Measurements from ENCODE around the gene HTR3E. TPM values are rescaled to one million over a fixed set of nuclear protein-coding genes. Genes with fewer than 3 reads are reported as not detected.
A peak's percentile ranks its signal among the peaks of the same experiment; 100 is the strongest.
"Not testable (repeated sequence)": the region's sequence is repeated elsewhere in the genome, so short reads cannot be mapped to it uniquely, and the experiment has no call there.

The HTR3E gene
- total RNA-seq, 1 experiment from 2014 or later, result not detected

DNA sequence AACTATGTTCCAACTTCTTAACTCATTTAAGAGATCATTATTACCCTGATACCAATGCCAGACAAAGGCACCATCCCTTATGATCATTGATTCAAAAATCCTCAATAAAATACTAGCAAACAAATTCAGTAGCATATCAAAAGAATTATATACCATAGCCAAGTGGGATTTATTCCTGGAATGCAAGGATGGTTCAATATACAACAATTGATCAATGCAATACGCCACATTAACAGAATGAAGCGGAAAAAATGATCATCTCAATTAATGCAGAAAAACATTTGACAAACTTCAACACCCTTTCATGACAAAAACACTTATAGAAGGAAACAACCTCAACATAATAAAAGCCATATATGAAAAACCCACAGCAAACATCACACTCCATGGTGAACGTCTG is 4.7 kb upstream of the HTR3E start:
- in situ Hi-C loops (cut with HindIII; ENCODE audit: low pct_unique_long_range_greater_than_20kb, low sequenced_read_pairs), result no loop called here
- no peak for DNase-seq (ENCODE audit: low read depth, low spot score)

DNA sequence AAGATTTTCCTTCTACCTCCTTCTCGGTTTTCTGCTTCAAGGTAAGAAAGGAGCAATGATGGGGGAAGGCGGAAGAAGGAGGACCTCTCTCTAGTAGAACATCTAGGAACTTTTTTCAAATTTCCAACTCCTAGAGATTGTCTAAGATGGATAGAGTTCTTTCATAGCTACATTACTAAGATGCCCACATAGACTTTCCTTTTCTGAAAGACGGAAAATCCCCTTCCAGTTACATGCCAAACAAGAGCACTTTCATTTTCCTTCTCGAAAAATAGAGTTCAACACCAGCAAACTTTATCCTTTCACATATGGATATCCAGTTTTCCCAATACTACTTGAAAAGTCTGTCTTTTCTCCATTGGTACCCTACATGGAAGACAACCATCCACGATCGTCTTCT is 692 bp downstream of the HTR3E start:
- in situ Hi-C loops (cut with HindIII; ENCODE audit: low pct_unique_long_range_greater_than_20kb, low sequenced_read_pairs), result no loop called here
- no peak for DNase-seq (ENCODE audit: low read depth, low spot score)

DNA sequence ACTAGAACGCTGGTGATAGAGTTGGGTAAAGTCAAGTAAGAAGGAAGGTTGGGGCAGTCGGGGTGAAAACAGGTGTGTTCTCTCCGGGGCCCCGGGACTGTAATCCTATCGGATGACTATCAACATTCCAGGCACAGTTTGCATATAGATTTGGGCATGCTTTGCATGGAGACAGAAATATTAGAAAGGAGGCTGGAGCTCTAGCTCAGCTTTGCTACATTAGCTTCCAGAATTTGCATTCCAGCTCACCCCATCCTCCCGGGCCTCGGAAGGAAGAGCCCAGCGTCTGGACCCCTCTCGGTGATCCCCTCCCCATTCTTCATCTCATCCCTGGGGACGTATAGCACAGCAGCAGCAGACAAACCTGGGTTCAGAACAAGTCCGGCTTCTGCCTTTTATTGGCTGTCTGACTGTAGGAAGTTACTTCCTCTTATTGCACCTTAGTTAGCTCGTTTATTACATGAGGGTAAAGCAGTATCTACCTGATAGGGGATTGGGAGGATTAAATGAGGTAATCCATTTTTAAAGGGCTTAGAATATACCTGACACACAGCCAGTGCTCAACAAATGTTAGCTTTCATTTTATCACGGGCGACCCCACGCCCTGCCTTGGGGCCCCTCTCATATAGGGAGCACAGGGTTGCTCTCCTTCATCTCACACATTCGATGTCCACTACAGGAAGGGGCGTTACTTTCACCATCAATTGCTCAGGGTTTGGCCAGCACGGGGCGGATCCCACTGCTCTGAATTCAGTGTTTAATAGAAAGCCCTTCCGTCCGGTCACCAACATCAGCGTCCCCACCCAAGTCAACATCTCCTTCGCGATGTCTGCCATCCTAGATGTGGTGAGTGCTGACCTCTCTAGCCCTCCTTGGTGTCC is 3.2 kb downstream of the HTR3E start:
- in situ Hi-C loops (cut with HindIII; ENCODE audit: low pct_unique_long_range_greater_than_20kb, low sequenced_read_pairs), result no loop called here
- no peak for DNase-seq (ENCODE audit: low read depth, low spot score)

DNA sequence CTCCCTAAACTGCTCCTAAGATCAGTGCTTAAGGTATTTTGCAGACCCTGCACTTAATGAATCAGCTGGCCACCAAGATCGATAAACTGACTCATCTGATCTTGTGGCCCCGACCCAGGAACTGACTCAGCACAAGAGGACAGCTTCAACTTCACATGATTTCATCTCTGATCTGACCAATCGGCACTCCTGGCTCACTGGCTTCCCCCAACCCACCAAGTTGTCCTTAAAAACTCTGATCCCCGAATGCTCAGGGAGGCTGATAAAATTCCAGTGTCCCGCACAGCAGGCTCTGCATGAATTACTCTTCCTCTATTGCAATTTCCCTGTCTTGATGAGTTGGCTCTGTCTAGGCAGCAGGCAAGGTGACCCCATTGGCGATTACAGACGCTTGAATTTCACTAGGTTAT is 13.5 kb downstream of the HTR3E start:
- peak; percentile 60 for DNase-seq (ENCODE audit: low read depth, low spot score)
- in situ Hi-C loops (cut with HindIII; ENCODE audit: low pct_unique_long_range_greater_than_20kb, low sequenced_read_pairs), result no loop called here

DNA sequence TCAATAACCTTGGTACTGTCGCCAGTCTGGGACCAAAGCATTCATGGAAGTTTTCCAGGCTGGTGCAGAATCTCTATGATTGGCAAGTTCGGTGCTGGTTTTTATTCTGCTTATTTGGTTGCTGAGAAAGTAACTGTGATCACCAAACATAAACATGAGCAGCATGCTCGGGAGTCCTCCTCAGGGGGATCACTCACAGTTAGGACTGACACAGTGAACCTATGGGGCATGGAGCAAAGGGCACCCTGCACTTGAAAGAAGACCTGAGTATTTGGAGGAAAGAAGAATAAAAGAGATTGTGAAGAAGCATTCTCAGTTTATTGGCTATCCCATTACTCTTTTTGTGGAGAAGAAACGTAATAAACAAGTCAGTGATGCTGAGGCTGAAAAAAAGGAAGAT is 19.2 kb downstream of the HTR3E start:
- no peak for DNase-seq (ENCODE audit: low read depth, low spot score)
- in situ Hi-C loops (cut with HindIII; ENCODE audit: low pct_unique_long_range_greater_than_20kb, low sequenced_read_pairs), result no loop called here

DNA sequence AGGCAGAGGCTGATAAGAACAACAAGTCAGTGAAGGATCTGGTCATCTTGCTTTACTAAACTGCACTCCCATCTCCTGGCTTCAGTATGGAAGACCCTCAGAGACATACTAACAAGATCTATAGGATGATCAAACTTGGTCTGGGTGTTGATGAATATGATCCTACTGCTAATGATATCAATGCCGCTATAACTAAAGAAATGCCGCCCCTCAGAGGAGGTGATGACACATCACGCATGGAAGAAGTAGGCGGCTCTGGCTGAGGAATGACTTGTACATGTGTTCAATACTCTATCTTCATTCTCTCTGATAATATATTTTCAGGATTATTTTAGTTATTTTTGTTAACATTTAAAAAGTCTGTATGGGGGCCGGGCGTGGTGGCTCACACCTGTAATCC is 20.8 kb downstream of the HTR3E start:
- peak; percentile 41 for DNase-seq (ENCODE audit: low read depth, low spot score)
- in situ Hi-C loops (cut with HindIII; ENCODE audit: low pct_unique_long_range_greater_than_20kb, low sequenced_read_pairs), result no loop called here

DNA sequence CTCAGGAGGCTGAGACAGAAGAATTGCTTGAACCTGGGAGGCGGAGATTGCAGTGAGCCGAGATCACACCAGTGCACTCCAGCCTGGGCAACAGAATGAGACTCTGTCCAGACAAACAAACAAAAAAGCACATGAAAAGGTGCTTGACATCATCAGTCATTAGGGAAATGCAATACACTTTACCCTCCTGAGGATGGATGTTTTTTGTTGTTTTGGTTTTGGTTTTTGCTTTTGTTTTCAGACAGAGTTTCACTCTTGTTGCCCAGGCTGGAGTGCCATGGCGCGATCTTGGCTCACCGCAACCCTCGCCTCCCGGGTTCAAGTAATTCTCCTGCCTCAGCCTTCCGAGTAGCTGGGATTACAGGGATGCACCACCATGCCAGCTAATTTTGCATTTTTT is 24.2 kb downstream of the HTR3E start:
- in situ Hi-C loops (cut with HindIII; ENCODE audit: low pct_unique_long_range_greater_than_20kb, low sequenced_read_pairs); DNase-seq (ENCODE audit: low read depth, low spot score): not testable (repeated sequence)

DNA sequence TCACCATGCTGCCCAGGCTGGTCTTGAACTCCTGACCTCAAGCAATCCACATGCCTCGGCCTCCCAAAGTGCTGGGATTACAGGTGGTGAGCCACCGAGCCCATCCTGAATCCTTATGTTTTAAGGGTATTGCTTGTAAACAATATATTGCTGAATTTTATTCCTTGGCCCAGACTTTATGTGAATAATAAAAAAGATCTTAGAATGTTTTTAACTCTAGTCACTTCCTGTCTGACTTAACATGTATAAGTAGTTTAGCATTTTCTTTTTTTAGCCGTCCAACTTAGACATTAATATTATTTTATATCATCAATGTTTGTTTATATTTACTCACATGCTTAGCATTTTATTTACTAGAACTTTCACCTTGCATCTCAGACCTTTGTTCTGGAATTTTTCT is 29.1 kb downstream of the HTR3E start:
- DNase-seq (ENCODE audit: low read depth, low spot score), result no peak
- in situ Hi-C loops (cut with HindIII; ENCODE audit: low pct_unique_long_range_greater_than_20kb, low sequenced_read_pairs), result no loop called here

DNA sequence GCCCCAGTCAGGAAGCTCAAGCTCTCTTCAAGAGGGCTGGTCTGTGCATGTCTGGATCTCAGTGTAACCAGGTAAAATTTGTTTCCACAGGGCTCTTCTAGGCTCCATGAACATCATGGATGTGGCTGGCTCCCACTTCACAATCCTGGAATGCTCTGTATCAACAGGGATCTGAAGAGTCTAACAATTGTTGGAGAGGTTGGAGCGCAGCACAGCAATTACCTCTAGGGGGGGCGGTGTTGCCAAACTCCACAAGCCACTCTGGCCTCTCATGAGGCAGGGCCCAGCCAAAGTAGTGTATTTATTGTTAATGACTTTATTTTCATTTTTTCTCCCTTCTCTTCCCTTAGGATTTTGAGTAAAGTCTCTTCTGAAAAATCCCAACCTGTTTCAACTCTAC is 32.1 kb downstream of the HTR3E start:
- peak; percentile 60 for DNase-seq (ENCODE audit: low read depth, low spot score)

DNA sequence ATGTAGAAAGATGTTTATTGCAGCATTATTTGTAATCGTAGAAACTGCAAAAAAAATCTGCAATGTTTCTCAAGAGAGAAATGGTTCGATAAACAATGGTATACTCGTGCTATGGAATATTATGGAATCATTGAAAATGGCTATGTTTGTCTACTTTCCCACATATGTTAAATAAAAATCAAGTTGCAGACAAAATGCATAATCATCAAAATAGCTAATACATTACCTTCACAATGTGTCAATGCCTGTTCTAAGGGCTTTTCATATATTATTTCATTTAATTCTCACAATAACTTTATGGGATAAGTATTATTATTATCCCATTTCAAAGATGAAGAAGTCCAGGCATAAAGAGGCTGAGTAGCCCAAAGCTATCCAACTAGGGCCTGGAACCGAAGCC is 36.1 kb downstream of the HTR3E start:
- in situ Hi-C loops (cut with HindIII; ENCODE audit: low pct_unique_long_range_greater_than_20kb, low sequenced_read_pairs), result no loop called here
- DNase-seq (ENCODE audit: low read depth, low spot score), result no peak

More for the DNA sequence above, 32.1 kb downstream of the HTR3E start:
- in situ Hi-C loops (cut with HindIII; ENCODE audit: low pct_unique_long_range_greater_than_20kb, low sequenced_read_pairs), result no loop called here

DNA sequence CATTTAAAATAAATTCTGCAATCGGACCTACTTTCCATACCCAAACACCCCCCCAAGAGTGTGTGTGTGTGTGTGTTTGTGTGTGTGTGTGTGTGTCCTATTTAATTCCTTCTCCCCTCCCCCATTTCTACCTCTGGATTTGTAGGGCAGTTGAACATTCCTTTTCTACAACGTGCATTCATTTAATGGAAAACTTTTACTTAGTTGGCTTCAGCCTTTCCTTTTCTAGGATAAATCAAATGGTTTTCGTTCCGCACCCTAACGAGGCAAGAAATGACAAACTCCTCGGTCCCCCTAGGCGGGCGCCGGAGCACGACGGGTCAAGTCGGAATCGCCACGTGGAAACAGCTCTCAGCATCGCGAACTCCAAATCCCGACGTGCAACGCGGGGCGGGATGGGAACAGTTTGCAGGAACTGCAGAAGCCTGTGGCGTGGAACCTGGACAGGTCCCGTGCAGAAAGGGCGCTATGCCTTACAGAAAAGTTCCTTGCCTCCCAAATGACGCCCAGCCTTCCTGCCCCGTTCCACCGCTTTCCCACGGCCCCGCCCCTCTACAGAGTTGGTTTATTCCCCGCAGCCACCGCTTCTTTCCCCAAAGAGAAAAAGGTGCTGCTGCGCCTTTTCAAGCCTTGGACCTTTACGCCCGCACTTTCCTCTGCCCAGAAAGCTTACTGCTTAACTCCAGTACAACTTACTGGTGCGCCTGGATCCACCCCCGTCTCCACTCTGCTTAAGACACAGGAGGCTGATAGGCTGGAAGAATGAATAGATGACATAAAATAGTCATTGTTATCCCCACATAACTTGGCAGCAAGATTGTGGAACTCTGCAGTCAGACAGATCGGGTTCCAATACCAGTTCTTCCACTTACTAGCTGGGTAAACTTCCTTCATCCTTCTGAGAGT is 37.2 kb downstream of the HTR3E start:
- in situ Hi-C loops (cut with HindIII; ENCODE audit: low pct_unique_long_range_greater_than_20kb, low sequenced_read_pairs), result no loop called here
- peak; percentile 90 for DNase-seq (ENCODE audit: low read depth, low spot score)

DNA sequence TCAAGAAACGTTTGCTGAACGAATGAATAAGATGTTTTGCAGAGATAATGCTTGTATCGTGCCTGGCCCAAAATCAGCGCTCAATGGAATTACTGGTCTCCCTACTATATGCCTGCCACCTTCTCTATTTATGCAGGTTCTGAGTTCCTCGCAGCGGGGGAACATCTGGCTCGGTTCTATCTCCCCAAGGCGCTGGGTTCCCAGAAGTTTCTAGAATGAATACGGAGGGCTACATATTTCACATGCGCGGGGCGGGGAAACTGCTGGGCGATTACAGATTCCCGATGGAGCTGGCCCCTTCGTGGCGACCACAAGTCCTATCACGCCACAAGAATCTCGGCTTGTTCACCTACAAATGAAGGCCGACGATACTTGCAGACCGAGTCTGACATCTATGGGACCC is 37.9 kb downstream of the HTR3E start:
- in situ Hi-C loops (cut with HindIII; ENCODE audit: low pct_unique_long_range_greater_than_20kb, low sequenced_read_pairs), result no loop called here

DNA sequence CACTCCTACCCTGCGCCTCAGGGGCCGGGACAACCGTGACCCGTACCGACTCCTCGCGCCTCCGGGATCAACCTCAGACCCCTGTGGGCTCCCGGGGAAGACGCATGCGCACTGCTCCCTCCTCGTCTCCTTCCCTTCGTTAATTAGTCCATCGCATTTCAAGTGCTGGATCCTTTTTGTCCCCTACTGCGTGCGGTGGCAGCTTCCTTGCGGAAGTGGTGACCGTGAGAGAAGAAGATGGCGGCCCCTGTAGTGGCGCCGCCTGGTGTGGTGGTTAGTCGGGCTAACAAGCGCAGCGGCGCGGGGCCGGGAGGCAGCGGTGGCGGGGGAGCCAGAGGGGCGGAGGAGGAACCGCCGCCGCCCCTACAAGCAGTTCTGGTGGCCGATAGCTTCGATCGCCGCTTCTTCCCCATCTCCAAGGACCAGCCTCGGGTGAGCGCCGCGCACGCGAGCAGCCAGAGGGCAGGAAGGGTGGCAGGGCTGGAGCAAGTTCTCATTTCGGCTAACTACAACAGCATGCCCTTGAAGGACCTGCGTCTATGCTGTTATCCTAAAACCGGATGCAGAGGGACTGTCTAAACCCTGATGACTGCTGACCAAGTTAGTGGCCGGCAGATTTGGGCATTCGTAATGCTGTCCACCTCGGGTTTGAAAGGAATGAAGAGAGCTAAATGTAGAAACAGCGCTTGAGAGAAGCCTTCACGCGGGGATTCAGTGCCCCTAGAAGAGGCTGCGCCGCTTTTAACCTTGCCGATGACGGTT is 38.5 kb downstream of the HTR3E start, which contains the start of gene EIF2B5:
Gene EIF2B5, plus strand, starts transcription at position 210 of the 762 bp plus-strand sequence. Its CDS starts 28 bp downstream, at position 238.
- DNase-seq (ENCODE audit: low read depth, low spot score), result peak; percentile 96
- in situ Hi-C loops (cut with HindIII; ENCODE audit: low pct_unique_long_range_greater_than_20kb, low sequenced_read_pairs), result no loop called here

More for the DNA sequence above, 37.9 kb downstream of the HTR3E start:
- DNase-seq (ENCODE audit: low read depth, low spot score), result no peak

DNA sequence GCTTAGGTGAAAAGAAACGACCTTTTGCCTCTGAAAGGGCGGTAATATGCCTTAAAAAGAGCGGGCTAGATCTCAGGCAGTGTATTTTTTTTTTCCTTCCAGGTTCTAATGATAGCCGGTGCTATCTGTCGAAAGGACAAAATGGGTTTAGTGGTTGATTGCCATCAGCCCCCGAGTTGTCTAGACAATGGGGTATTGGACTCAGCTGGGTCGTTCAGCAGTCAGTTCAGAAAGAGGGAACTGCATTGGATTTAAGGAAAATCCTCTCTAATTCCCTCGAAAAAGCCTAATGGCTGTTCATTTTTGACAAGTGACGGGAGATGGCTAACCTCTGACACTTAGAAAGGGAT is 39.0 kb downstream of the HTR3E start:
- in situ Hi-C loops (cut with HindIII; ENCODE audit: low pct_unique_long_range_greater_than_20kb, low sequenced_read_pairs), result no loop called here
- DNase-seq (ENCODE audit: low read depth, low spot score), result no peak

DNA sequence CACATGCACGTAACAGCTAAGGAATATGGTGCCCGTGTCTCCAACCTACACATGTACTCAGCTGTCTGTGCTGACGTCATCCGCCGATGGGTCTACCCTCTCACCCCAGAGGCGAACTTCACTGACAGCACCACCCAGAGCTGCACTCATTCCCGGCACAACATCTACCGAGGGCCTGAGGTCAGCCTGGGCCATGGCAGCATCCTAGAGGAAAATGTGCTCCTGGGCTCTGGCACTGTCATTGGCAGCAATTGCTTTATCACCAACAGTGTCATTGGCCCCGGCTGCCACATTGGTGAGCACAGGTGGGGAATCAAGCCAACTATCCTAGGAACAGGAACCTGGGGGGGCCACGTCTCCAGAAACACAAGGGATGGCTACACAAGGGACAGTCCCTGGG is 43.6 kb downstream of the HTR3E start:
- in situ Hi-C loops (cut with HindIII; ENCODE audit: low pct_unique_long_range_greater_than_20kb, low sequenced_read_pairs), result no loop called here
- DNase-seq (ENCODE audit: low read depth, low spot score), result no peak

DNA sequence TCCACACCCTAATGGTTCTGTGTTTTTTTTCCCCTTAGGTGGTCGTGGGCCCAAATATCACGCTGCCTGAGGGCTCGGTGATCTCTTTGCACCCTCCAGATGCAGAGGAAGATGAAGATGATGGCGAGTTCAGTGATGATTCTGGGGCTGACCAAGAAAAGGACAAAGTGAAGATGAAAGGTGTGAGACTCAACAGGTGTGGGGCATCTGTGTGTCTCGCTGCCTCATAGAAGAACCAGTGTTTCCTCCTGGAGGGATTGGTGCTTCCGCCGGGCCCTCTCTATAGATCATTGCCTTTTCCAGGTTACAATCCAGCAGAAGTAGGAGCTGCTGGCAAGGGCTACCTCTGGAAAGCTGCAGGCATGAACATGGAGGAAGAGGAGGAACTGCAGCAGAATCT is 45.3 kb downstream of the HTR3E start:
- DNase-seq (ENCODE audit: low read depth, low spot score), result no peak
- in situ Hi-C loops (cut with HindIII; ENCODE audit: low pct_unique_long_range_greater_than_20kb, low sequenced_read_pairs), result no loop called here

DNA sequence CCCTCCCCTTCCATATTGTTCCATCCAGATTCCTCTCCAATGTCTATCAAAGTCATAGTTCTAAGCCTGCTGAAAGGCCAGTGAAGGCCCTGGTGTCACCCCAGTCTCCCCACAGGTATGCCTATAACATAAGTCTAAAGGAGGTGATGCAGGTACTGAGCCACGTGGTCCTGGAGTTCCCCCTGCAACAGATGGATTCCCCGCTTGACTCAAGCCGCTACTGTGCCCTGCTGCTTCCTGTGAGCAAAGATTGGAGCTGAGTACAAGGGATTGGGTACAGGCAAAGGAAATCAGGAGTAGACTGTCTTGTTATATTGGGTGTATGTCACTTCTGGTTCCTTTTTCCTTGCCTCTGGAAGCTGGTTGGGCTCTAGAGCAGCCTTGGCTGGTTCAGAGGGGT is 46.5 kb downstream of the HTR3E start:
- no peak for DNase-seq (ENCODE audit: low read depth, low spot score)
- in situ Hi-C loops (cut with HindIII; ENCODE audit: low pct_unique_long_range_greater_than_20kb, low sequenced_read_pairs), result no loop called here

DNA sequence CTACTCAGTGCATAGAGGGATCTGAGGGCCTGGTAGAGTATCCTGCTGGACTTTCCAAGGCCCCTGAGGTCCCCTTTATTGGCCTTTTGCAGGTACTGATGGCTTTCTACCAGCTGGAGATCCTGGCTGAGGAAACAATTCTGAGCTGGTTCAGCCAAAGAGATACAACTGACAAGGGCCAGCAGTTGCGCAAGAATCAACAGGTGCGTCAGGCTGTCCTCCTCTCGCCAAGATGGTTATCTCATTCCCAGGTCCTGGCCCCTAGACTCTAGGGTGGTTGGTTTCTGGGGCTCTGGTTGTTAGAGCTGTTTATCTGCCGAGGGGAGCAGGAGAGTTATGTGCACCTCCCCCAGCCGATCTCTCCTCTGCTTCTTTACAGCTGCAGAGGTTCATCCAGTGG is 47.6 kb downstream of the HTR3E start:
- in situ Hi-C loops (cut with HindIII; ENCODE audit: low pct_unique_long_range_greater_than_20kb, low sequenced_read_pairs), result no loop called here
- no peak for DNase-seq (ENCODE audit: low read depth, low spot score)

Data from SK-MEL-5 (cell line).